DMS 273 treated with DMSO at 0.1 percent for 48 hours (cell line): ENCODE data around the gene GLUL.
"Not testable (repeated sequence)": the region's sequence is repeated elsewhere in the genome, so short reads cannot be mapped to it uniquely, and the experiment has no call there.

Source experiments
- DNase-seq: peaks from one replicate; lab custom pipeline; 2025; lab: John Stamatoyannopoulos, UW

The GLUL gene

GRCh38 chr1:182368358-182368757 lies 23.2 kb downstream of the GLUL start:
- DNase-seq, result no peak

GRCh38 chr1:182367926-182368325 lies 23.7 kb downstream of the GLUL start:
- DNase-seq, result no peak

GRCh38 chr1:182366596-182366995 lies 25.0 kb downstream of the GLUL start:
- no peak for DNase-seq

GRCh38 chr1:182359645-182360044 lies 31.9 kb downstream of the GLUL start:
- no peak for DNase-seq

- DNase-seq, result peak; percentile 88
Observed at GRCh38 chr1:182357913-182358312, 33.7 kb downstream of the GLUL start.

- DNase-seq, result no peak
Observed at GRCh38 chr1:182357171-182357570, 34.4 kb downstream of the GLUL start.

- no peak for DNase-seq
Observed at GRCh38 chr1:182355723-182356098, 35.9 kb downstream of the GLUL start.

- DNase-seq, result no peak
Observed at GRCh38 chr1:182351790-182352364, 39.7 kb downstream of the GLUL start.

GRCh38 chr1:182350839-182351238 lies 40.8 kb downstream of the GLUL start:
- no peak for DNase-seq

GRCh38 chr1:182348961-182349747 lies 42.4 kb downstream of the GLUL start:
- no peak for DNase-seq

- DNase-seq, result no peak
Observed at GRCh38 chr1:182347019-182347418, 44.6 kb downstream of the GLUL start.

- DNase-seq, result no peak
Observed at GRCh38 chr1:182340233-182341058, 51.1 kb downstream of the GLUL start.

GRCh38 chr1:182339684-182340083 lies 51.9 kb downstream of the GLUL start:
- DNase-seq, result no peak

GRCh38 chr1:182338806-182339370 lies 52.7 kb downstream of the GLUL start:
- DNase-seq, result no peak

- DNase-seq, result no peak
Observed at GRCh38 chr1:182337736-182338571, 53.6 kb downstream of the GLUL start.

- no peak for DNase-seq
Observed at GRCh38 chr1:182335771-182336566, 55.6 kb downstream of the GLUL start.

- not testable (repeated sequence) for DNase-seq
Observed at GRCh38 chr1:182333071-182333571, 58.5 kb downstream of the GLUL start.

- no peak for DNase-seq
Observed at GRCh38 chr1:182332261-182333060, 59.1 kb downstream of the GLUL start.
